HG03039 (cell line): ENCODE data around the gene ZPBP2.

ENCODE experiments used
- ATAC-seq: cut with Tn5 transposase; IDR thresholded peaks from one replicate; pipeline ENCODE4 v1.9.1; 2021; ENCODE audit warnings: mild to moderate bottlenecking, moderate library complexity; ENCODE audit not compliant: unreplicated experiment

The ZPBP2 gene

GRCh38 chr17:39904990-39905288, 36.9 kb downstream of the ZPBP2 start:
- ATAC-seq: no peak

- ATAC-seq: no peak
These were observed 40.9 kb downstream of the ZPBP2 start for GRCh38 chr17:39908789-39909352.

- no peak for ATAC-seq
These were observed 46.0 kb downstream of the ZPBP2 start for GRCh38 chr17:39913989-39914388.

- ATAC-seq: no peak
These were observed 47.6 kb downstream of the ZPBP2 start for GRCh38 chr17:39915559-39915958.

- no peak for ATAC-seq
These were observed 48.9 kb downstream of the ZPBP2 start for GRCh38 chr17:39916918-39917317.

GRCh38 chr17:39919087-39919683, 51.2 kb downstream of the ZPBP2 start:
- ATAC-seq: no peak

- ATAC-seq: no peak
These were observed 52.5 kb downstream of the ZPBP2 start for GRCh38 chr17:39920218-39921210.

- ATAC-seq: no peak
These were observed 53.3 kb downstream of the ZPBP2 start for GRCh38 chr17:39921323-39921722.

- no peak for ATAC-seq
These were observed 54.0 kb downstream of the ZPBP2 start for GRCh38 chr17:39922006-39922405.

GRCh38 chr17:39923230-39923629, 55.2 kb downstream of the ZPBP2 start:
- no peak for ATAC-seq

- no peak for ATAC-seq
These were observed 56.1 kb downstream of the ZPBP2 start for GRCh38 chr17:39923836-39924690.

GRCh38 chr17:39924691-39925055, 56.7 kb downstream of the ZPBP2 start:
- ATAC-seq: no peak

GRCh38 chr17:39925282-39926134, 57.5 kb downstream of the ZPBP2 start:
- ATAC-seq: no peak

- no peak for ATAC-seq
These were observed 58.2 kb downstream of the ZPBP2 start for GRCh38 chr17:39926135-39926587.

- ATAC-seq: no peak
These were observed 58.6 kb downstream of the ZPBP2 start for GRCh38 chr17:39926588-39927100.
